Right lobe of liver (tissue), 6 donors: ENCODE measurements around the gene ACAP2. TPM values are rescaled to one million over a fixed set of nuclear protein-coding genes. Genes with fewer than 3 reads are reported as not detected.
A peak's percentile ranks its signal among the peaks of the same experiment; 100 is the strongest.

Source experiments
- ATAC-seq, 4 donors: fragments of 200-7000 bp; cut with Tn5 transposase; one replicate each; pipeline ENCODE4 v1.9.1; 2020; ENCODE audit warnings: mild to moderate bottlenecking in 4 of 4, moderate library complexity in 4 of 4
- DNase-seq, 3 donors: peaks; one replicate each; pipeline ENCODE4 v3.0.0-alpha.2; 2020
- H3K27ac ChIP-seq, 3 donors: fragments of 200-600 bp; one replicate each; pipeline ENCODE4 v1.8.0; 2022
- H3K27me3 ChIP-seq, 2 donors: fragments of 200-600 bp; one replicate each; pipeline ENCODE4 v1.8.0; 2022
- H3K36me3 ChIP-seq, 4 donors: fragments of 200-600 bp; sonication (generic) in 1 of 4; one replicate each; pipeline versions ENCODE4 v1.5.1 to v1.8.0; 2017 to 2022; ENCODE audit warnings: control low read depth in 1 of 4
- H3K4me1 ChIP-seq, 4 donors: fragments of 200-600 bp; sonication (generic) in 1 of 4; one replicate each; pipeline versions ENCODE4 v1.5.1 to v1.8.0; 2017 to 2022; ENCODE audit warnings: control low read depth in 1 of 4
- H3K4me3 ChIP-seq, 3 donors: fragments of 200-600 bp; one replicate each; pipeline ENCODE4 v1.8.0; 2022
- H3K9me3 ChIP-seq, 4 donors: fragments of 200-600 bp; sonication (generic) in 1 of 4; one replicate each; pipeline versions ENCODE4 v1.5.1 to v1.8.0; 2017 to 2022; ENCODE audit warnings: control low read depth in 1 of 4
- POLR2A ChIP-seq: fragments of 450-650 bp; IDR thresholded peaks from one replicate; pipeline ENCODE4 v1.6.1; 2017; ENCODE audit warnings: antibody characterized with exemption, mild to moderate bottlenecking
- WGBS: methylation state at CpG from one replicate; pipeline ENCODE4 v1.1.6; 2018; ENCODE audit warnings: low coverage, low lambda C conversion rate; ENCODE audit not compliant: insufficient coverage; ENCODE audit errors: missing lambda C conversion rate; 5-methylcytosine and 5-hydroxymethylcytosine counted together
- intact Hi-C, 2 donors: fragments of 100-400 bp; cut with DNase I; formaldehyde crosslinking; loops; one replicate each; pipeline versions ENCODE4 v1.11.2 to v1.14.1; 2022
- total RNA-seq, 6 experiments: library from RNA; depleted of rRNA in 2 of 6; stranded (reverse); fragments of >200 nt in 2 of 6; fragmentation: NEBNext Ultra II Directional in 3 of 6; extraction: Animal tissue kit (Norgen Biotek cat#: 25700) in 3 of 6; gene quantifications; one replicate each; pipeline versions ENCODE4 v1.1.0 to v1.2.4, GENCODE V29; 2016 to 2023
- TF ChIP-seq, protein P1 (sequence below), 4 donors: fragments of 200-600 bp in 3 of 4; fragments of 450-650 bp in 1 of 4; IDR thresholded peaks; one replicate each; pipeline versions ENCODE4 v1.5.1 to v1.8.0; 2016 to 2022; ENCODE audit warnings: antibody characterized with exemption in 4 of 4, mild to moderate bottlenecking in 2 of 4
- donor health status: DM: no; HTN: yes; CAD: no.
- donor health status: DM: no; HTN: no; CAD: no.
- donor health status: DM: no; HTN: no; CAD: no.
- donor health status: DM: no; HTN: yes; CAD: no.
- donor health status: DM: no; HTN: yes; CAD: no.

ACAP2 gene
- total RNA-seq, 6 experiments from 2014 or later: 15.1 to 21.7 (median 18.5) TPM

DNA sequence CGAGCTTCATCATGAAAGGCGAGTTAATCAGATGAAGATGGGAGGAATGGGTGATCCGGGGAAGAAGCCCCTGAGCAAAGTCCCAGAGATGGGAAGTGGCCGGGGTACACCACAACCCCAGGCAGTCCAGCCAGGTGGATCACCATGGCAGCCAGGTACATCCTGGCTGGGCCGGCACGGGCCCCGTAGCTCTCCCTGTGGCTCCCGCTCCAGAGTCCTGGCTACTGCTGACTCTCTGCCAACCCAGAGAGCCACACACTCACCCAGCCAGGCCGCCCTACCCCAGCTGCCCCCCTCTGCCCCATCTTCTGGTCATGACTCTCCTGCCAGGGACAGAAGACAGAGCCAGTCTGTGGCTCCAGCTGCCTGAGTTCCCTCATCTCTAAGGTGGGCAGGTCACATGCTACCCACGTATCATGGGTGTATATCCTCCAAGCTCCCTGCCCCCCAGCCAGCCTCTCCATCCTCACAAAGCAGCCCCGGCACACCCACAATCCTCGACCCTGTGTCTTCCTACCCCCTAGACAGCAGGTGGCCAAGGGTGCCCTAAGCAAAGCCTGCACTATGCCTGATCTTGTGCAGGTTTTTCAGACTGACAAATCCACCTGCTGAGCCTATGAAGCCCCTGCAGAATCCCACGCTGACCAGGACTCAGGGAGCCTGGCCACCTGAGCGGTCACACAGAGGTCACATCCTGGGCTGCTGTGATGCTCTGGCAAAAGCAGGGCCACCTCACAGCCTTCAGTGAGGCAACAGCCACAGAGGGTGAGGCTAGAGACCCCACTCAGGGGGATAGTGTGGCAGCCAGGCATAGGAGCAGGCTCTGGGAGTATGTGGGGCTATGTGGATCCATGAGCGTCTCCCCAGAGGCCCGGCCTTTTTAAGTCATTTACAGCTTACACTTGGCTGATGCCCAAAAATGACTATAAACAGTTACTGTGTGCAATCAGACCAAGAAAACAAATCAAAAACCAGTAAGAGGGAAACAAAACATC lies 185.1 kb downstream of the ACAP2 start:
- 75% methylated on average over 6 of the region's 16 CpGs for WGBS
- no peak for ATAC-seq
- H3K9me3 ChIP-seq: no peaks in the 10 kb centered on the region
- DNase-seq: peak in 1 of 3 donors; percentile 44
- no peak for TF ChIP-seq POLR2A
- TF ChIP-seq, protein P1, sequence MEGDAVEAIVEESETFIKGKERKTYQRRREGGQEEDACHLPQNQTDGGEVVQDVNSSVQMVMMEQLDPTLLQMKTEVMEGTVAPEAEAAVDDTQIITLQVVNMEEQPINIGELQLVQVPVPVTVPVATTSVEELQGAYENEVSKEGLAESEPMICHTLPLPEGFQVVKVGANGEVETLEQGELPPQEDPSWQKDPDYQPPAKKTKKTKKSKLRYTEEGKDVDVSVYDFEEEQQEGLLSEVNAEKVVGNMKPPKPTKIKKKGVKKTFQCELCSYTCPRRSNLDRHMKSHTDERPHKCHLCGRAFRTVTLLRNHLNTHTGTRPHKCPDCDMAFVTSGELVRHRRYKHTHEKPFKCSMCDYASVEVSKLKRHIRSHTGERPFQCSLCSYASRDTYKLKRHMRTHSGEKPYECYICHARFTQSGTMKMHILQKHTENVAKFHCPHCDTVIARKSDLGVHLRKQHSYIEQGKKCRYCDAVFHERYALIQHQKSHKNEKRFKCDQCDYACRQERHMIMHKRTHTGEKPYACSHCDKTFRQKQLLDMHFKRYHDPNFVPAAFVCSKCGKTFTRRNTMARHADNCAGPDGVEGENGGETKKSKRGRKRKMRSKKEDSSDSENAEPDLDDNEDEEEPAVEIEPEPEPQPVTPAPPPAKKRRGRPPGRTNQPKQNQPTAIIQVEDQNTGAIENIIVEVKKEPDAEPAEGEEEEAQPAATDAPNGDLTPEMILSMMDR (IDR thresholded peaks at IDR 0.05): no peak
- H3K4me1 ChIP-seq: peaks cover 0 to 11% (median 4%) of the 10 kb centered on the region in 4 donors
- no peak overlapping the region for H3K4me3 ChIP-seq
- intact Hi-C loops: loop anchor here (5.0 to 10.0 kb wide), 2 partner anchors 143 to 575 kb away; no protein-coding TSS in a partner anchor
- H3K36me3 ChIP-seq: no peaks in the 10 kb centered on the region
- no peak overlapping the region for H3K27ac ChIP-seq
- H3K27me3 ChIP-seq: no peaks in the 10 kb centered on the region

DNA sequence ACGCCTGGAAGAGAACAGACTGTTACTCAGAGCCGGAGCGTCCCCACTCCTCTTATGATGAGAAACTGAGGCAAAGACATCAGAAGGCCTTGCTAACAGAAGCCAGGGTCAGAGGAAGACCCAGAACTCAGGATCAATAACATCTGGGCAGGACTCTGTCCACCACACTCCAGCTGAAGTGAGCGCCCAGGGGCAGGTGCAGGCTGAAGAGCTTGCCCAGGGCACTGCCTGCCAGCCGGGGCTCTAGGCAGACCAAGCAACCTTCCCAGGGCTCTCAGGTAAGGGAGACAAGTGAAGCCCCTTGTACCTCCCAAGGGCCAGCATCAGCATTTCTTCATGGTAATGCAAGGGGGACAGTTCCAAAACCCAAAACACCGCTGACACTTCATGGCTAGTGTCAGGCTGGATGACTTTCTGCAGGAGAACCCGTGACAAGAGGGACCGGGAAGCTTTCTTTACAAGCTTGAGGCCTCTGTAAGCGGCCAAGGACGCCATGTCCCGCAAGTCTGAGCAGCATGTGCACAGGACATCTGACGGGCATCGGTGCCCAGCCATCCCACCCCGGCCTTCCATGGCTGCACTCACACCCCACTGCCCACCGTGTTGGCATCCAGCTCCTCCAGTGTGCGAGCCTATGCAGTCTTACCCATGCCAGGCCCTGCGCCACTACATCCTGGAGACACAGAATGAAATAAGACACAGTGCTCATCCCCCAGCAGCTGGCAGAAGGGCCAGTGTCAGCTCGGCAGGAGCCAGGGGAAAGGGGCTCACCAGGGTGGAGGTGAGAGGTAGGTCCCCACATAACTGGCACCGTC lies 186.0 kb downstream of the ACAP2 start:
- intact Hi-C loops: loop anchor here (5.0 to 10.0 kb wide), 2 partner anchors 142 to 575 kb away; no protein-coding TSS in a partner anchor
- no peaks in the 10 kb centered on the region for H3K9me3 ChIP-seq
- WGBS: 82% methylated on average over 3 of the region's 19 CpGs
- DNase-seq (peak in 1 of 3 donors; percentile 41), ATAC-seq (no peak)
- H3K4me1 ChIP-seq: peaks cover 0 to 11% (median 4%) of the 10 kb centered on the region in 4 donors
- H3K27ac ChIP-seq: no peak overlapping the region
- TF ChIP-seq, protein P1 (IDR thresholded peaks at IDR 0.05): no peak
- no peak for TF ChIP-seq POLR2A
- no peak overlapping the region for H3K4me3 ChIP-seq
- no peaks in the 10 kb centered on the region for H3K36me3 ChIP-seq
- no peaks in the 10 kb centered on the region for H3K27me3 ChIP-seq

DNA sequence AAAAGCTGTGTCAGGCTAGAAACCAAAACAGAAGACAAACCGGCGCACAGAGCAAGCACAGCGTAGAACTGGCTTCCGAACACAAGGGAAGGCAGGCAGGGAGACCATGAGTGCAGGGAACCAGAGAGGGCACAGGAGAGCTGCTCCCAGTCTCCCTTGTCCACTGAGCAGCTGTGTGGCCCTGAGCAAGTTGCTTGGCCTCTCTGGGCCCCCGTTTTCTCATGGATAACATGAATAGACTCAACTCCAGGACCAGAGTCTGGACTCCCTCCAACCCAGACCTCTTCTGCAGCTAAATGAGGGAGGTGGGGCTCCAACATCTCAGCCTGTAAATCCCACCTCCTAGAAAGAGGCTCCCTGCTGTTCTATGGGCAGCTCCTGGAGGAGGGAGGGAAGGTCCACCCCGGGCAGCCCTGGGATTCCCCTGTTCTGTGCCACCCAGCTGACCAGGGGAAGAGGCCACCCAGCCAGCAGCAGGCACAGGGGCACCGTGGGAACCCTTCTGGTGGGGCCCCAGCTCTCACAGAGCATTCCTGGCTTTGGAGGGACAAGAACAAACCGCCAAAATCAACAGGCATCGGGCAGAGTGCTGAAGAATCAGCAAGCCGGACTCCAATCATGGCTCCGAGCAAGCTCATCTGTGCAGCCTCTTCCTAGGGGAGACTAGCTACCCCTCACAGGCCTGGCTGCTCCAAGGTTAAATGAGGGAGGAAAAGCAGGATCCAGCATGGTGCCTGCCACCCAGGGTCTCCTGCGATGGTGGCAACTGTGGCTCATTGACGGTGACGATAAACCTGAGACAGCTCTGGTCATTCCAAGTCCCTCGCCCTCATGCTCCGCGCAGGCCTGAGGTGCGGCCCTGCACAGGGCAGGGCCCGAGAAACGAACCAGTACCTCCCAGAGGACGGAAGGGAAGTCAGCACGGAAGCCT lies 187.0 kb downstream of the ACAP2 start:
- Histone ChIP-seq H3K4me3 (no peak overlapping the region), H3K9me3 (no peaks in the 10 kb centered on the region), H3K36me3 (no peaks in the 10 kb centered on the region), H3K4me1 (peaks cover 0 to 11% (median 4%) of the 10 kb centered on the region in 4 donors), H3K27me3 (no peaks in the 10 kb centered on the region), H3K27ac (no peak overlapping the region)
- WGBS: 95% methylated on average over 10 of the region's 22 CpGs
- intact Hi-C loops: loop anchor here (5.0 to 10.0 kb wide), 2 partner anchors 141 to 574 kb away; no protein-coding TSS in a partner anchor
- ATAC-seq: no peak
- DNase-seq: peak in 1 of 3 donors; percentile 38
- TF ChIP-seq POLR2A: no peak
- TF ChIP-seq, protein P1 (IDR thresholded peaks at IDR 0.05): no peak

DNA sequence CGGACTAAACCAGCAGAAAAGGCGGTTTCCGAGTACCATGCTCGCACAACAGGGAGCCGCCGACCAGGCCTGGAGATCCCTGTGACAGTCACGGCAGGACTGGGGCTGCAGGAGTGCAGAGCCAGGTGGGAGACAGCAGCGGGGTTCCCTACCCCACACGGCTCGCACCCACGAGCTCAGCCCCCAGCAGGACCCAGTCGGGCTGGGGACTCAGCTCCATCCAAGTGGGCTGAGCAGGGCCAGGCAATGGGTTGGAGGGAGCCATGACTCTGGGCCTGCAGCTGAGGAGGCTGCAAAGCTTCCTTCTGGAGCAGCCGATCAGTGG lies 187.7 kb downstream of the ACAP2 start:
- intact Hi-C loops: loop anchor here (5.0 to 10.0 kb wide), 2 partner anchors 140 to 573 kb away; no protein-coding TSS in a partner anchor
- Histone ChIP-seq H3K27ac (no peak overlapping the region), H3K4me1 (peaks cover 0 to 8% (median 3%) of the 10 kb centered on the region in 4 donors), H3K9me3 (no peaks in the 10 kb centered on the region), H3K4me3 (no peak overlapping the region), H3K36me3 (no peaks in the 10 kb centered on the region), H3K27me3 (no peaks in the 10 kb centered on the region)
- 83% methylated on average over 1 of the region's 13 CpGs for WGBS
- TF ChIP-seq, protein P1 (IDR thresholded peaks at IDR 0.05): no peak
- TF ChIP-seq POLR2A: no peak
- ATAC-seq (no peak), DNase-seq (peak in 1 of 3 donors; percentile 35)
